Measurements from ENCODE around the gene TRMT6.
A peak's percentile ranks its signal among the peaks of the same experiment; 100 is the strongest.

TRMT6 gene

GRCh38 chr20:5950271-5951031 lies at the start of gene TRMT6, which contains the start of gene MCM8:
TRMT6 (minus strand) TSS chr20:5950533; CDS start chr20:5950405, 128 bp downstream.
MCM8 (plus strand) TSS chr20:5950652; CDS start chr20:5952016, 1,364 bp downstream.
- peak; percentile 94 to 96 for DNase-seq

GRCh38 chr20:5999783-6000182 lies 49.5 kb upstream of the TRMT6 start:
- DNase-seq = no peak

GRCh38 chr20:5996765-5997164 lies 46.4 kb upstream of the TRMT6 start:
- DNase-seq = peak in 1 of 2 experiments; percentile 12

- no peak for DNase-seq
Measured at GRCh38 chr20:5991623-5992441, 41.5 kb upstream of the TRMT6 start.

GRCh38 chr20:5990946-5991345 lies 40.6 kb upstream of the TRMT6 start:
- no peak for DNase-seq

- DNase-seq = no peak
Measured at GRCh38 chr20:5989539-5989938, 39.2 kb upstream of the TRMT6 start.

- DNase-seq = no peak
Measured at GRCh38 chr20:5987383-5987782, 37.0 kb upstream of the TRMT6 start.

GRCh38 chr20:5980720-5981538 lies 30.6 kb upstream of the TRMT6 start:
- no peak for DNase-seq

GRCh38 chr20:5979801-5980200 lies 29.5 kb upstream of the TRMT6 start:
- DNase-seq = no peak

- DNase-seq = no peak
Measured at GRCh38 chr20:5977975-5978374, 27.6 kb upstream of the TRMT6 start.

GRCh38 chr20:5977223-5977622 lies 26.9 kb upstream of the TRMT6 start:
- DNase-seq = no peak

- no peak for DNase-seq
Measured at GRCh38 chr20:5975778-5976177, 25.4 kb upstream of the TRMT6 start.

- DNase-seq = no peak
Measured at GRCh38 chr20:5974531-5974930, 24.2 kb upstream of the TRMT6 start.

- DNase-seq = no peak
Measured at GRCh38 chr20:5973971-5974370, 23.6 kb upstream of the TRMT6 start.

- no peak for DNase-seq
Measured at GRCh38 chr20:5973172-5973571, 22.8 kb upstream of the TRMT6 start.

GRCh38 chr20:5971203-5971602 lies 20.9 kb upstream of the TRMT6 start:
- DNase-seq = no peak

- DNase-seq = no peak
Measured at GRCh38 chr20:5970381-5970780, 20.0 kb upstream of the TRMT6 start.

- DNase-seq = no peak
Measured at GRCh38 chr20:5969940-5970339, 19.6 kb upstream of the TRMT6 start.

- no peak for DNase-seq
Measured at GRCh38 chr20:5969348-5969935, 19.1 kb upstream of the TRMT6 start.

GRCh38 chr20:5968462-5968861 lies 18.1 kb upstream of the TRMT6 start:
- no peak for DNase-seq

- DNase-seq = no peak
Measured at GRCh38 chr20:5967469-5967868, 17.1 kb upstream of the TRMT6 start.

- DNase-seq = no peak
Measured at GRCh38 chr20:5949943-5950270, 426 bp downstream of the TRMT6 start.

GRCh38 chr20:5947276-5947675 lies 3.1 kb downstream of the TRMT6 start:
- DNase-seq = no peak
